ENCODE data around the gene ZNF490.

ZNF490 gene

GRCh38 chr19:12639901-12640613, 29.4 kb upstream of the ZNF490 start:
- Histone ChIP-seq H3K4me1 (ENCODE audit: control extremely low read depth in 1 of 4, control insufficient read depth in 4 of 4, insufficient read depth in 4 of 4, low read length in 3 of 4) (peaks cover 0 to 11% (median 8%) of the 10 kb centered on the region in 4 experiments), H3K27ac (ENCODE audit: insufficient read depth in 1 of 2, low read depth in 1 of 2, low read length in 2 of 2, poor library complexity in 1 of 2, severe bottlenecking in 2 of 2) (no peak overlapping the region), H3K9me3 (ENCODE audit: control extremely low read depth in 1 of 5, control insufficient read depth in 4 of 5, insufficient read depth in 2 of 5, low read depth in 1 of 5, low read length in 4 of 5) (no peaks in the 10 kb centered on the region), H3K27me3 (replicated peaks in 2 of 5; ENCODE audit: control insufficient read depth in 4 of 5, insufficient read depth in 5 of 5, low read length in 4 of 5) (no peaks in the 10 kb centered on the region), H3K36me3 (ENCODE audit: control insufficient read depth in 4 of 4, insufficient read depth in 4 of 4, low read length in 3 of 4) (peaks cover 0 to 11% (median 0%) of the 10 kb centered on the region in 4 experiments), H3K4me3 (ENCODE audit: control insufficient read depth in 1 of 7, extremely low read depth in 1 of 7, insufficient read depth in 4 of 7, low read depth in 2 of 7, low read length in 6 of 7) (peak overlapping the region in 5 of 7 experiments; percentile 17 to 77 (median 64))
- ChIA-PET CTCF (interaction anchor here (0.7 to 2.7 kb wide), 18 partner anchors 9 to 76 kb away, joined by 3 to 13 read pairs (median 4); partner anchors contain the start of genes FBXW9, MAN2B1, WDR83 and ZNF490), POLR2A (interaction anchor here (0.6 to 2.1 kb wide), 4 partner anchors 26 to 444 kb away, joined by 3 to 8 read pairs (median 4); partner anchors contain the start of genes MAN2B1 and WDR83)
- 6% methylated on average over 35 of the region's 39 CpGs for WGBS (ENCODE audit: insufficient coverage)
- peak; percentile 93 to 96 (median 95) for DNase-seq

DNA sequence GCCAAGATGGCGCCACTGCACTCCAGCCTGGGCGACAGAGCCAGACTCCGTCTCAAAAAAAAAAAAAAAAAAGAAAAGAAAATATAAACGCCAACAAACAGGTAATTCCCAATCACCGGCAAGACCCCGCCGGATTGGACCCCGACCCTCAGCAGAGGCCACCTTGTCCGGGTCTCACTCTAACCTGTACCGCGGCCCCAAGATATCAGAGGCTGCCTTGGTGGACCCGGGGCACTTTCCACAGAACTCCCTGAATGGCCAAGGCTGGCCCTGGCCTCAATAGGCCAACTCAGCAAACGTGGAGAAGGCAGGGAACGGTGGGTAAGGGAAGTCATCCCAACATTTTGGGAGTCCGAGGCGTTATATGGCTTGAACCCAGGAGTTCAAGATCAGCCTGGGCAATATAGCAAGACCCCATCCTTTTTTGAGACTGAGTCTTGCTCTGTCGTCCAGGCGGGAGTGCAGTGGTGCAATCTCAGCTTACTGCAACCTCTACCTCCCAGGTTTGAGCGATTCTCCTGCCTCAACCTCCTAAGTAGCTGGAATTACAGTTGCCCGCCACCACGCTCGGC, 28.1 kb upstream of the ZNF490 start:
- H3K9me3 ChIP-seq (ENCODE audit: control extremely low read depth in 1 of 5, control insufficient read depth in 4 of 5, insufficient read depth in 2 of 5, low read depth in 1 of 5, low read length in 4 of 5), result no peaks in the 10 kb centered on the region
- H3K4me1 ChIP-seq (ENCODE audit: control extremely low read depth in 1 of 4, control insufficient read depth in 4 of 4, insufficient read depth in 4 of 4, low read length in 3 of 4), result peaks cover 0 to 11% (median 8%) of the 10 kb centered on the region in 4 experiments
- peaks cover 0 to 1% (median 0%) of the 10 kb centered on the region in 4 experiments for H3K36me3 ChIP-seq (ENCODE audit: control insufficient read depth in 4 of 4, insufficient read depth in 4 of 4, low read length in 3 of 4)
- ChIA-PET CTCF (interaction anchor here (1.3 to 2.7 kb wide), 3 partner anchors 8 to 33 kb away, joined by 4 to 13 read pairs (median 5); no protein-coding TSS in a partner anchor), POLR2A (no interaction called here)
- H3K27ac ChIP-seq (ENCODE audit: insufficient read depth in 1 of 2, low read depth in 1 of 2, low read length in 2 of 2, poor library complexity in 1 of 2, severe bottlenecking in 2 of 2), result no peak overlapping the region
- 99% methylated on average over 18 of the region's 22 CpGs for WGBS (ENCODE audit: insufficient coverage)
- no peaks in the 10 kb centered on the region for H3K27me3 ChIP-seq (replicated peaks in 2 of 5; ENCODE audit: control insufficient read depth in 4 of 5, insufficient read depth in 5 of 5, low read length in 4 of 5)
- DNase-seq, result no peak
- H3K4me3 ChIP-seq (ENCODE audit: control insufficient read depth in 1 of 7, extremely low read depth in 1 of 7, insufficient read depth in 4 of 7, low read depth in 2 of 7, low read length in 6 of 7), result no peak overlapping the region

DNA sequence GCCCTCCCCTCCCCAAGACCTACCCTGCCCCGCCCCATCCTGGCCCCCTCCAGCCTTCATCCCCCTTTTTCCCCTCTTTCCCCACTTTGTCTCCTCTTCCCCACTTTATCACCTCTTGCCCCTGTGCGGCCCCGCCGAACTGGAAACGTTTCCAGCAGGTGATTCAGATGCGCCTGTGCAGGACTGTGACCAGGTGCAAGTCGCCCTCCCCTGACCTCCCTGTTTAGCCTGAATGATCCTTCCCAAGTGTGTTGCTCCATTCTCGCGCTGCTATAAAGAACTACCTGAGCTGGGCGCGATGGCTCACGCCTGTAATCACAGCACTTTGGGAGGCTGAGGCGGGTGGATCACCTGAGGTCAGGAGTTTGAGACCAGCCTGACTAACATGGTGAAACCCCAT, 26.0 kb upstream of the ZNF490 start:
- H3K27me3 ChIP-seq (replicated peaks in 2 of 5; ENCODE audit: control insufficient read depth in 4 of 5, insufficient read depth in 5 of 5, low read length in 4 of 5), result no peaks in the 10 kb centered on the region
- H3K27ac ChIP-seq (ENCODE audit: insufficient read depth in 1 of 2, low read depth in 1 of 2, low read length in 2 of 2, poor library complexity in 1 of 2, severe bottlenecking in 2 of 2), result no peak overlapping the region
- no peak overlapping the region for H3K4me3 ChIP-seq (ENCODE audit: control insufficient read depth in 1 of 7, extremely low read depth in 1 of 7, insufficient read depth in 4 of 7, low read depth in 2 of 7, low read length in 6 of 7)
- no peak for DNase-seq
- H3K9me3 ChIP-seq (ENCODE audit: control extremely low read depth in 1 of 5, control insufficient read depth in 4 of 5, insufficient read depth in 2 of 5, low read depth in 1 of 5, low read length in 4 of 5), result no peaks in the 10 kb centered on the region
- 95% methylated on average over 10 of the region's 13 CpGs for WGBS (ENCODE audit: insufficient coverage)
- ChIA-PET POLR2A (no interaction called here), CTCF (interaction anchor here (0.9 to 1.0 kb wide), 2 partner anchors 10 to 35 kb away, joined by 3 read pairs; no protein-coding TSS in a partner anchor)
- H3K36me3 ChIP-seq (ENCODE audit: control insufficient read depth in 4 of 4, insufficient read depth in 4 of 4, low read length in 3 of 4), result peaks cover 0 to 6% (median 0%) of the 10 kb centered on the region in 4 experiments
- H3K4me1 ChIP-seq (ENCODE audit: control extremely low read depth in 1 of 4, control insufficient read depth in 4 of 4, insufficient read depth in 4 of 4, low read length in 3 of 4), result peaks cover 0 to 11% (median 8%) of the 10 kb centered on the region in 4 experiments

DNA sequence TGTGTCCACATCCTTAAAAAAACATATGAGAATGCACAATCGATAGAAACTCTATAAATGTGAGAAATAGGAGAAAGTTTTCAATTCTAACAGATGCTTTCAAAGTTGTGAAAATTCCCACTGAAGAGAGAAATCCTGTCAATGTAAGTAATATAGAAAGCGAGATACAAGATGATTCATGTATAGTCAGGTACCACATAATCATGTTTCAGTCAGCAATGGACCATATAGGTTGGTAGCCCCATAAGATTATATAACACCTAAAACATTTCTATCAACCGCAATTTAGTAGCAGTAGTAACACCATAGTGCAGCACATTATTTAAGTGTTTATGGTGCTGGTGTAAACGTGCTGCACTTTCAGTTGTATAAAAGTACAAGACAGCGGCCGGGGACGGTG, 18.6 kb upstream of the ZNF490 start:
- Histone ChIP-seq H3K9me3 (ENCODE audit: control extremely low read depth in 1 of 5, control insufficient read depth in 4 of 5, insufficient read depth in 2 of 5, low read depth in 1 of 5, low read length in 4 of 5) (peaks cover 6 to 37% (median 20%) of the 10 kb centered on the region in 5 experiments), H3K27me3 (replicated peaks in 2 of 5; ENCODE audit: control insufficient read depth in 4 of 5, insufficient read depth in 5 of 5, low read length in 4 of 5) (no peaks in the 10 kb centered on the region), H3K27ac (ENCODE audit: insufficient read depth in 1 of 2, low read depth in 1 of 2, low read length in 2 of 2, poor library complexity in 1 of 2, severe bottlenecking in 2 of 2) (no peak overlapping the region), H3K4me3 (ENCODE audit: control insufficient read depth in 1 of 7, extremely low read depth in 1 of 7, insufficient read depth in 4 of 7, low read depth in 2 of 7, low read length in 6 of 7) (no peak overlapping the region), H3K36me3 (ENCODE audit: control insufficient read depth in 4 of 4, insufficient read depth in 4 of 4, low read length in 3 of 4) (peaks cover 26 to 59% (median 39%) of the 10 kb centered on the region in 4 experiments), H3K4me1 (ENCODE audit: control extremely low read depth in 1 of 4, control insufficient read depth in 4 of 4, insufficient read depth in 4 of 4, low read length in 3 of 4) (no peaks in the 10 kb centered on the region)
- CTCF ChIA-PET, result no interaction called here
- POLR2A ChIA-PET, result interaction anchor here (0.6 kb wide), 1 partner anchor 1210 kb away, joined by 3 read pairs; no protein-coding TSS in a partner anchor
- WGBS (ENCODE audit: insufficient coverage), result 100% methylated on average over 5 of the region's 7 CpGs
- no peak for DNase-seq

DNA sequence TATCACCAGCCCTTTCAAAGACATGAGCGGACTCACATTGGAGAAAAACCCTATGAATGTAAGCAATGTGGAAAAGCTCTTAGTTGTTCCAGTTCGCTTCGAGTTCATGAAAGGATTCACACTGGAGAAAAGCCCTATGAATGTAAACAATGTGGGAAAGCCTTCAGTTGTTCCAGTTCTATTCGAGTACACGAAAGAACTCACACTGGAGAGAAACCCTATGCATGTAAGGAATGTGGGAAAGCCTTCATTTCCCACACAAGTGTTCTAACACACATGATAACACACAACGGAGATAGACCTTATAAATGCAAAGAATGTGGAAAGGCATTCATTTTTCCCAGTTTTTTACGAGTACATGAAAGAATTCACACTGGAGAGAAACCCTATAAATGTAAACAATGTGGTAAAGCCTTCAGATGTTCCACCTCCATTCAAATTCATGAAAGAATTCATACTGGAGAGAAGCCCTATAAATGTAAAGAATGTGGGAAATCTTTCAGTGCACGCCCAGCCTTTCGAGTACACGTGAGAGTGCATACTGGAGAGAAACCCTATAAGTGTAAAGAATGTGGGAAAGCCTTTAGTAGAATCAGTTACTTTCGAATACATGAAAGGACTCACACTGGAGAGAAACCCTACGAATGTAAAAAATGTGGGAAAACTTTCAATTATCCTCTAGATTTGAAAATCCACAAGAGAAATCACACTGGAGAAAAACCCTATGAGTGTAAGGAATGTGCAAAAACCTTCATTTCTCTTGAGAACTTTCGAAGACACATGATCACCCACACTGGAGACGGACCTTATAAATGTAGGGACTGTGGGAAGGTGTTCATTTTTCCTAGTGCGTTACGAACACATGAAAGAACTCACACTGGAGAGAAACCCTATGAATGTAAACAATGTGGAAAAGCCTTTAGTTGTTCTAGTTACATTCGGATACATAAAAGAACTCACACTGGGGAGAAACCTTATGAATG, 17.7 kb upstream of the ZNF490 start:
- Histone ChIP-seq H3K9me3 (ENCODE audit: control extremely low read depth in 1 of 5, control insufficient read depth in 4 of 5, insufficient read depth in 2 of 5, low read depth in 1 of 5, low read length in 4 of 5) (peaks cover 6 to 37% (median 20%) of the 10 kb centered on the region in 5 experiments), H3K4me1 (ENCODE audit: control extremely low read depth in 1 of 4, control insufficient read depth in 4 of 4, insufficient read depth in 4 of 4, low read length in 3 of 4) (no peaks in the 10 kb centered on the region), H3K4me3 (ENCODE audit: control insufficient read depth in 1 of 7, extremely low read depth in 1 of 7, insufficient read depth in 4 of 7, low read depth in 2 of 7, low read length in 6 of 7) (peak overlapping the region in 1 of 7 experiments; percentile 19), H3K27me3 (replicated peaks in 2 of 5; ENCODE audit: control insufficient read depth in 4 of 5, insufficient read depth in 5 of 5, low read length in 4 of 5) (no peaks in the 10 kb centered on the region), H3K36me3 (ENCODE audit: control insufficient read depth in 4 of 4, insufficient read depth in 4 of 4, low read length in 3 of 4) (peaks cover 30 to 63% (median 42%) of the 10 kb centered on the region in 4 experiments), H3K27ac (ENCODE audit: insufficient read depth in 1 of 2, low read depth in 1 of 2, low read length in 2 of 2, poor library complexity in 1 of 2, severe bottlenecking in 2 of 2) (no peak overlapping the region)
- DNase-seq, result peak in 2 of 3 donors; percentile 21 to 58
- POLR2A ChIA-PET, result no interaction called here
- over 99% methylated on average over 11 of the region's 17 CpGs for WGBS (ENCODE audit: insufficient coverage)
- CTCF ChIA-PET, result interaction anchor here (0.9 to 1.5 kb wide), 3 partner anchors 11 to 36 kb away, joined by 3 to 7 read pairs (median 3); no protein-coding TSS in a partner anchor

GRCh38 chr19:12626958-12627357, 16.3 kb upstream of the ZNF490 start:
- WGBS (ENCODE audit: insufficient coverage), result 82% methylated on average over 6 of the region's 8 CpGs
- Histone ChIP-seq H3K36me3 (ENCODE audit: control insufficient read depth in 4 of 4, insufficient read depth in 4 of 4, low read length in 3 of 4) (peaks cover 30 to 63% (median 42%) of the 10 kb centered on the region in 4 experiments), H3K27me3 (replicated peaks in 2 of 5; ENCODE audit: control insufficient read depth in 4 of 5, insufficient read depth in 5 of 5, low read length in 4 of 5) (no peaks in the 10 kb centered on the region)

More at GRCh38 chr19:12626958-12627357, 16.3 kb upstream of the ZNF490 start:
- no peak overlapping the region for H3K27ac ChIP-seq (ENCODE audit: insufficient read depth in 1 of 2, low read depth in 1 of 2, low read length in 2 of 2, poor library complexity in 1 of 2, severe bottlenecking in 2 of 2)
- POLR2A ChIA-PET, result no interaction called here
- H3K9me3 ChIP-seq (ENCODE audit: control extremely low read depth in 1 of 5, control insufficient read depth in 4 of 5, insufficient read depth in 2 of 5, low read depth in 1 of 5, low read length in 4 of 5), result peaks cover 6 to 37% (median 20%) of the 10 kb centered on the region in 5 experiments
- no peak for DNase-seq
- CTCF ChIA-PET, result interaction anchor here (1.0 to 1.5 kb wide), 3 partner anchors 9 to 49 kb away, joined by 3 to 7 read pairs (median 3); no protein-coding TSS in a partner anchor
- H3K4me1 ChIP-seq (ENCODE audit: control extremely low read depth in 1 of 4, control insufficient read depth in 4 of 4, insufficient read depth in 4 of 4, low read length in 3 of 4), result no peaks in the 10 kb centered on the region
- no peak overlapping the region for H3K4me3 ChIP-seq (ENCODE audit: control insufficient read depth in 1 of 7, extremely low read depth in 1 of 7, insufficient read depth in 4 of 7, low read depth in 2 of 7, low read length in 6 of 7)

Data from common myeloid progenitor, CD34-positive (primary cell).